Stimulated activated CD8-positive, alpha-beta memory T cell treated with anti-CD3 and anti-CD28 coated beads, Interleukin-15, amount 100 ng/mL, for 4 hours (primary cell): ENCODE data around the gene AHRR.
"Not testable (repeated sequence)": the region's sequence is repeated elsewhere in the genome, so short reads cannot be mapped to it uniquely, and the experiment has no call there.

ENCODE experiments used
- DNase-seq, 2 donors: peaks; one replicate each; pipeline ENCODE4 v3.0.0-alpha.2; 2020; ENCODE audit warnings: low read depth in 2 of 2

Gene AHRR

GRCh38 chr5:378301-378891, 56.9 kb downstream of the AHRR start:
- peak; percentile 23 to 32 for DNase-seq

GRCh38 chr5:378976-379742, 57.6 kb downstream of the AHRR start:
- no peak for DNase-seq

DNA sequence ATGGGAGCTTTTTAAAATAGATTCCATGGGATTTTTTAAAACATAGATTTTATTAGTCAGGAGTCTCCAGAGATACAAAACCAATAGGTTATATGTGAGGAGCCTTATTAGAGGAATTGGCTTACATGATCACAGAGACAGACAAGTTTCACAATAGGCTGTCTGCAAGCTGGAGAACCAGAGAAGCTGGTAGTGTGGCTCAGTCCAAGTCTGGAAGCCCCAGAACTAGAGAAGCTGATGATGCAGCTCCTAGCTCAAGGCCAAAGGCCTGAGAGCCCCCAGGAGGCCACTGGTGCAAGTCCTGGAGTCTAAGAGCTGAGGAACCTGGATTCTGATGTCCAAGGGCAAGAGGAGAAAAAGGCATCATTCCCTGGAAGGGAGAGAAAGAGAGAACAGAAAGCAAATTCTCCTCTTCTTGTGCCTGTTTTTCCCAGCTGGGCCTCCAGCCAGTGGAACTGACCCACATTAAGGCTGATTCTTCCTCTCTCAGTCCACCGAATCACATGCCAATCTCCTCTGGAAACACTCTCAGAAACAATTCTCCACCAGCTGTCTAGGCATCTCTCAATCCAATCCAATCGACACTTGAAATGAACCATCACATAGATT, 59.3 kb downstream of the AHRR start:
- no peak for DNase-seq

- no peak for DNase-seq
Measured at GRCh38 chr5:383066-383465, 61.6 kb downstream of the AHRR start.

DNA sequence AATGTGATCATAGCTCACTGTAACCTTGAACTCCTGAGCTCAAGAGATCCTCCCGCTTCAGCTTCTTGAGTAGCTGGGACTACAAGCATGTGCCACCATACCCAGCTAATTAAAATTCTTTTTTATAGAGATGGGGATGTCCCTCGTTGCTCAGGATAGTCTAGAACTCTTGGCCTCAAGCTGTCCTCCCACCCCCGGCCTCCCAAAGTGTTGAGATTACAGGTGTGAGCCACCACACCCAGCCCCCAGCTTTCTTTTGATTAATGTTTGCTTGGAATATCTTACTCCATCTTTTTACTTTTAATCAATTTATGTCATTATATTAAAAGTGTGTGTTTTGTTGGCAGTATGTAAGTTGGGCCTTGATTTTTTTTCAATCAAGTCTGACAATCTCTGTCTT, 62.1 kb downstream of the AHRR start:
- DNase-seq = no peak

DNA sequence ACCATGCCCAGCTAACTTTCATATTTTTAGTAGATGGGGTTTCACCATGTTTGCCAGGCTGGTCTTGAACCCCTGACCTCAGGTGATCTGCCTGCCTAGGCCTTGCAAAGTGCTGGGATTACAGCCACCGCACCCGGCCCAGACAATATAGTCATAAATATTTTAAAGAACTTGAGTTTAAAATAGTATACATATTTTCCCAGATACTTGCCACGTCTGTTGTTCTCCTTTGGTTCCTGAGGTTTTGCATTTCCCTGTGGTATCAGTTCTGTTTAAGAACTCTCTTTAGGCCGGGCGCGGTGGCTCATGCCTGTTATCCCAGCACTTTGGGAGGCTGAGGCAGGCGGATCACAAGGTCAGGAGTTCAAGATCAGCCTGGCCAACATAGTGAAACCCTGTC, 63.1 kb downstream of the AHRR start:
- not testable (repeated sequence) for DNase-seq

DNA sequence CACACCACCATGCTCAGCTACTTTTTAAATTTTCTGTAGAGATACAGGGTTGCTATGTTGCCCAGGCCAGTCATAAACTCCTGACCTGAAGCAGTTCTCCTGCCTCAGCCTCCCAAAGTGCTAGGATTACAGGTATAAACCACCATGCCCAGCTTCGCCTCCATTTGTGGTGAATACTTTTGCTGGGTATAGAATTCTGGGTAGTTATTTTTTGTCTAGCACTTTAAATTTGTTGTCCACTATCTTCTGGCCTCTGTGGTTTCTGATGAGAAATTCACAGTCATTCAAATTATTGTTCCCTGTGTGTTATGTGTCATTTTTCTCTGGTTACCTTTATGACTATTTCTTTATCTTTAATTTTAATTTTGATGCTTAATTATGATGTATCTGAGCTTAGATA, 63.8 kb downstream of the AHRR start:
- DNase-seq = no peak

DNA sequence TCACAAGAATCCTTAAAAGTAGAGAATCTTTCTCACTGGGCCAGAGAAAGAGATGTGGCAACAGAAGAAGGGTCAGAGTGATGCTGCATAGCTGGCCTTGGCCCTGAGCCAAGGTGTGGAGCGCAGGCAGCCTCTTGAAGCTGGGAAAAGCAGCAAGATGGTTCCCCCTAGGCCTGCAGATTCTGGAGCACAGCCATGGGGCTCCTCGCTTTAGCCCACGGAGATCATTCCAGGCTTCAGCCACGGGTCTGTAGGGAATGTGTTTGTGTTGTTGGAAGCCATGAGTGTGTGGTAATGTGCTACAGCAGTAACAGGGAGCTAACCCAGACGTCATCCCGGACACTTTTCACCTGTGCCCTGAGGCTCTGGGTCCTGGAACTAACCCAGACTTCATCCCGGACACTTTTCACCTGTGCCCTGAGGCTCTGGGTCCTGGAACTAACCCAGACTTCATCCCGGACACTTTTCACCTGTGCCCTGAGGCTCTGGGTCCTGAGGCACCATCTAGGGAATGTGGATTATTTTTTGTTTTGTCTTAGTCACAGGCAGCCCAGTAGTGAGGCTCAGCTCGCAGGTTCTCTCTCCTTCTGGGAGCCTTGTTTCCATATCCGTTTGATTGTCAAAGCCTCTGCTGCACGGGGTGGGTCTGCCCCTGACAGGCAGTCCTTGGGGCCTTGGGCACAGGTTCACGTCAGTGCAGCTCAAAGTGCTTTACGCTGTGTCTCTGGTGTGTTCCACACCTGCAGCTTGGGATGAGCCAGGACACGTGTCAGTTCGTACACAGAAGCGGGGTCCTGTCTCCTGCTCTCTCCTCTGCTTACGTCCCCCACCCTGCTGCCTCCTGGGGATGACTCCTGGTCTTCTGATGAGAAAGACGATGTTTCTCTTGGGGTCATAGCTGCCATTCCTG, 65.2 kb downstream of the AHRR start:
- DNase-seq = no peak

DNA sequence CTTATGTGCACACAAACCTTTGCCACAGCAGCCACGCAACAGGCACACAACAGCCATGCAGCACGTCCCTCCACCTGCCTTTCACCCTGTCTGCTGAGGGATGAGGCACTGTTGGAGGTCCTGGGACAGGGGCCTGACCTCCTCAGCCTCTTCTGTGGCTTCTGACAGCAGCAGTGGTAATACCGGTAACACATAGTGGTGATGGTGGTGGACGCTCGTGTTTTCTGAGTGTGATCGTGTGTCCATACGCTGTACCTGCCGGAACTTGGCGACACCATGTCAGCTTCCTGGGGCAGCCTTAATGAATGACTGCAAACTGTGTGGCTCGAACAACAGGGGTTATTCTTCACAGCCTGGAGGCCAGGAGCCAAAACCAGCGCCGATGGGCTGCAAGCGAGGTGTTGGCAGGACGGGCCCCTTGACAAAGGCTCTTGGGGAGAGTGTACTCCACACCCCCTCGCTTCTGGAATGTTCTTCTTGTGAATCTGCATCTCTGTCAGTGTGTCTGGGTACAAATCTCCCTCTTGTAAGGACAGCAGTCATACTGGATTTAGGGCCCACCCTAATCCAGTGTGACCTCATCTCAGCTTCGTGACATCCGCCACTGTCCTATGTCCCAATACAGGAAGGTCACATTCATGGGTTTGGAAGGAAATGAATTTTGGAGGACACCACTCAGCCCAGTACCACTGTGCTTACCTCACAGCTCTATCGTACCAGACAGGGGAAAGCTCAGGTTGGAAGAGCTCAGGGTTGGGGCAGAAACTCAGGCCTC, 66.2 kb downstream of the AHRR start:
- DNase-seq = no peak

- no peak for DNase-seq
Measured at GRCh38 chr5:388266-389196, 67.0 kb downstream of the AHRR start.

GRCh38 chr5:389197-389821, 67.8 kb downstream of the AHRR start:
- DNase-seq = no peak

DNA sequence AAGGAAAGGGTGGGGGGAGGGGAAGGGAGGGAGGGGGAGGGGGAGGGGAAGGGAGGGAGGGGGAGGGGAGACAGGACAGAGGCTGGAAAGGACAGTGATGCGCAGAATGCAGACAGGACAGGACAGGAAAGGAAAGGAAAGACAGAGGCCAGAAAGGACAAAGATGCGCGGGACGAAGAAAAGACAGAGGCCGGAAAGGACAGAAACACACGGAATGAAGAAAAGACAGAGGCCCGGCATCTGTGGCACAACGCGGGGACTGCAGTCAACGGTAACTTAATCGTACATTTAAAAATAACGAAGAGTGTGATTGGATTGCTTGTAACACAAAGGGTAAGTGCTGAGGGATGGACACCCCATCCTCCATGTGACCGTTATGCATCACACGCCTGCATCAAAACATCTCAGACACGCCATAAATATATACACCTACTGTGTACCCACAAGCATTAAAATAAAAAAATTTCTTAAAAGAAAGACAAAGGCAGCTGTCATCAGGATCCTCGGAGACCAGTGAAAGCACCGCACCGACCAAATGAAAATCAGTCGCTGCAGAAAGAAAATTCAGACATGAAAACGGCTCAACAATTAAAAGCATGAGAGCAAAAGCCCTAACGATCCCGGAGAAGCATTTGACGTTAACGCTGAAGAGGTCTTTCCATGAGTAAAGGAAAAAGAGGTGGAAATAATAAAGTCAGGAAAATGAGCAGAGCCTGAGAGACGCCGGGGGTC, 68.5 kb downstream of the AHRR start:
- no peak for DNase-seq

GRCh38 chr5:390623-391491, 69.3 kb downstream of the AHRR start:
- DNase-seq = no peak

DNA sequence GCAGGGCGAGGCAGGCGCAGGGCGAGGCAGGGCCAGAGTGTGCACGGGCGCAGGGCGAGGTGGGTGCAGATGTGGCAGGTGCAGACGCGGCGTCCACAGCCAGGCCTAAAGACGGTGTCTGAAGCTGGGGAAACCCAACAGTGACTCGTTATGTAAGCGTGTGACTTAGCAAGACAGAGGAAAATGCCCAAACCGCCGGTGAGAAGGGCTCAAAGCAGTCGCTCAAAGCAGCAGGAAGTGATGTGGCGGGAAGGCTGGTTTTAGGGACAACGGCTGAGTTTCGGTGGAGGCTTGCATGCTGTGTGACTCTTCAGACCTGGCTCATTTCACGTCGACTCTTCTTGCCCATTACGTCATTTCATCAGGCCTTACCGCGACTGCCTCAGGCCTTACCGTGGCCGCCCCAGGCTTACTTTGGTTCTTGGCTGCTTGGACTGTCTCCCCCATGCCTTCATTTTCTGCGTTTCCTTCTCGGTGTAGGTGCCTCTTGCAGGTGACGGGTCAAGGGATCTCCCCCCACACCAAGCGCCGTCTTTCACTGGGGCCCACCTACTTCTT, 71.0 kb downstream of the AHRR start:
- DNase-seq = peak; percentile 53 to 68

DNA sequence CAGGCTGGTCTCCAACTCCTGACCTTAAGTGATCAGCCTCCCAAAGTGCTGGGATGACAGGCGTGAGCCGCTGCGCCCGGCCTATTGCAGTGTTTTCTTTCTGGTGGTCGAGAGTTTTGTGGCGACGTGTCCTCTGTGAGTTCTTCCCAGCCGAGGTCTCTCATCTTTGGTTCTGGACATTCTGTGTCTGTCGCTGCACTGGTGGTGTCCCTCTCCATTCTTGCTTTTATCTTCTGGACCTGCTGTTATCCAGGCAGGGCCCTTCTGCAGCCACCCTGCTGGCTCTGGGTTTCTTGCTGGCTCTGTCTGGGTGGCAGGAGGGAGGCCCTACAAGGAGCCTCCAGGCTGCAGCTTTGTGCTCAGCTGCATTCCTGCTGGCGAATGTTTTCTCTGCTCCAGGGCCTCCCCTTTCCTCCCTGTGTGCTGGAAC, 72.3 kb downstream of the AHRR start:
- DNase-seq = no peak

DNA sequence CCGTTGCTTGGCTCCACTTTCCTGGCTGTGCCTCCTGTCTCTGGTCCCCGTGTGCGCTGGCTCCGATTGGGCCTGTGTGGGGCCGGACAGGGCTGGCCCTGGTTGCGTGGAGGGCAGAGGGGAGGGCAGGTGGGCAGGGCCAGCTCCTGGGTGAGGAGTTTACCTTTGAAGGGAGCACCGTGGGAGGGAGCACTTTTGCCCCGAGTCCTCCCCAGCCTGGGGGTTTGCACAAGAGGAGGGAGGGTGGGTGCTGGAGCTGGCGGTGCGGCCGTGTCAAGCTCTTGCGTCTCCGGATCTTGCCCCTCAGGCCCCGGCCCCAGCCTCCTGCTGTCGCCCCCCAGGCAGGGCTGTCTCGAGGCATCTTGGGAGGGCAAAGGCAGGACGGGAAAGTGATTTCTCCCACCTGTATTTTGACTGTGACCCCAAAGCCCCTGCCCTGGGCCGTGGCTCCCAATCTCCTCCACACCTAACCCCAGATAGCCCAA, 73.2 kb downstream of the AHRR start:
- no peak for DNase-seq

GRCh38 chr5:395156-395920, 73.8 kb downstream of the AHRR start:
- no peak for DNase-seq
